ENCODE data around the gene SLC16A11. TPM values are rescaled to one million over a fixed set of nuclear protein-coding genes. Genes with fewer than 3 reads are reported as not detected.
"Not testable (repeated sequence)": the region's sequence is repeated elsewhere in the genome, so short reads cannot be mapped to it uniquely, and the experiment has no call there.

Gene SLC16A11
- total and polyA plus RNA-seq, 2 experiments from 2014 or later, result 0.93 to 2.4 TPM

GRCh38 chr17:7048968-7049367 is 5.1 kb upstream of the SLC16A11 start:
- Histone ChIP-seq H3K9me2 (replicated peaks; ENCODE audit: insufficient read depth) (no peaks in the 10 kb centered on the region), H3K27ac (no peak overlapping the region), H3K4me2 (no peak overlapping the region), H3K4me1 (ENCODE audit: insufficient read depth) (peaks cover 2% of the 10 kb centered on the region), H4K20me1 (ENCODE audit: insufficient read depth, poor library complexity, severe bottlenecking) (no peaks in the 10 kb centered on the region), H2AFZ (no peak overlapping the region), H3K36me3 (replicated peaks; ENCODE audit: insufficient read depth, low read depth) (no peaks in the 10 kb centered on the region), H3K4me3 (no peak overlapping the region), H3K79me2 (no peaks in the 10 kb centered on the region), H3K9me3 (ENCODE audit: low read depth) (no peaks in the 10 kb centered on the region), H3K27me3 (no peaks in the 10 kb centered on the region)
- WGBS (ENCODE audit: low lambda C conversion rate, missing lambda C conversion rate), result 62% methylated on average over 6 of the region's 6 CpGs
- no peak for DNase-seq (ENCODE audit: low spot score)
- TF ChIP-seq EZH2phosphoT487 (IDR thresholded peaks at IDR 0.05; ENCODE audit: low read depth, severe bottlenecking, unreplicated experiment), result no peak
- TF ChIP-seq CTCF (IDR thresholded peaks at IDR 0.05; ENCODE audit: poor library complexity), result no peak
- TF ChIP-seq EZH2 (IDR thresholded peaks at IDR 0.05; ENCODE audit: borderline replicate concordance), result no peak

DNA sequence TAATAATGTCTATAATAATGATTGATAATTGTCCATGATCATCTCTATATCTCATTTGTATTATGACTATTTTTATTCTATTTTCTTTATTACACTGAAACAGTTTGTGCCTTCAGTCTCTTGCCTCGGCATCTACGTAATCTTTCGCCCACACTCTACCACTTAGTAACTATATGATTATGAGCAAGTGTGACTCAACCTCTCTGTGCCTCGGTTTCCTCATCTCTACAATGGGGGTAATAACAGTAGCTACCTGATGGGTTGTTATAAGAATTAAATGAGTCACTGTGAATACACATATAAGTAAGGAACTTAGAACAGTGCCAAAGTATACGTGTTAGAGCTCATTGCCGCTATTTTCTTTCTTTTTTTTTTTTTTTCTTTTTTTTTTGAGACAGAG is 3.7 kb upstream of the SLC16A11 start:
- Histone ChIP-seq H3K36me3 (replicated peaks; ENCODE audit: insufficient read depth, low read depth) (no peaks in the 10 kb centered on the region), H3K9me3 (ENCODE audit: low read depth) (no peaks in the 10 kb centered on the region), H3K4me3 (no peak overlapping the region), H3K9me2 (replicated peaks; ENCODE audit: insufficient read depth) (no peaks in the 10 kb centered on the region), H3K4me1 (ENCODE audit: insufficient read depth) (peaks cover 16% of the 10 kb centered on the region), H3K27me3 (peaks cover 8% of the 10 kb centered on the region), H3K4me2 (peak overlapping the region; percentile 70), H3K27ac (peak overlapping the region; percentile 13), H4K20me1 (ENCODE audit: insufficient read depth, poor library complexity, severe bottlenecking) (no peaks in the 10 kb centered on the region), H3K79me2 (no peaks in the 10 kb centered on the region), H2AFZ (no peak overlapping the region)
- DNase-seq (ENCODE audit: low spot score), result no peak
- TF ChIP-seq CTCF (IDR thresholded peaks at IDR 0.05; ENCODE audit: poor library complexity), result no peak
- WGBS (ENCODE audit: low lambda C conversion rate, missing lambda C conversion rate), result 96% methylated on average over 6 of the region's 6 CpGs

- not testable (repeated sequence) for H3K36me3 ChIP-seq (replicated peaks; ENCODE audit: insufficient read depth, low read depth); H4K20me1 ChIP-seq (ENCODE audit: insufficient read depth, poor library complexity, severe bottlenecking); H3K79me2 ChIP-seq; H3K9me3 ChIP-seq (ENCODE audit: low read depth); H3K4me3 ChIP-seq; H3K9me2 ChIP-seq (replicated peaks; ENCODE audit: insufficient read depth)
- Histone ChIP-seq H3K4me2 (peak overlapping the region; percentile 70), H3K4me1 (ENCODE audit: insufficient read depth) (peaks cover 19% of the 10 kb centered on the region), H3K27ac (peak overlapping the region; percentile 73), H2AFZ (peak overlapping the region; percentile 42), H3K27me3 (peaks cover 13% of the 10 kb centered on the region)
- peak; percentile 42 for TF ChIP-seq EZH2phosphoT487 (IDR thresholded peaks at IDR 0.05; ENCODE audit: low read depth, severe bottlenecking, unreplicated experiment)
- peak; percentile 35 for TF ChIP-seq EZH2 (IDR thresholded peaks at IDR 0.05; ENCODE audit: borderline replicate concordance)
- 8% methylated on average over 26 of the region's 26 CpGs for WGBS (ENCODE audit: low lambda C conversion rate, missing lambda C conversion rate)
- peak; percentile 84 for DNase-seq (ENCODE audit: low spot score)
Measured at GRCh38 chr17:7046725-7047397, 3.0 kb upstream of the SLC16A11 start.

DNA sequence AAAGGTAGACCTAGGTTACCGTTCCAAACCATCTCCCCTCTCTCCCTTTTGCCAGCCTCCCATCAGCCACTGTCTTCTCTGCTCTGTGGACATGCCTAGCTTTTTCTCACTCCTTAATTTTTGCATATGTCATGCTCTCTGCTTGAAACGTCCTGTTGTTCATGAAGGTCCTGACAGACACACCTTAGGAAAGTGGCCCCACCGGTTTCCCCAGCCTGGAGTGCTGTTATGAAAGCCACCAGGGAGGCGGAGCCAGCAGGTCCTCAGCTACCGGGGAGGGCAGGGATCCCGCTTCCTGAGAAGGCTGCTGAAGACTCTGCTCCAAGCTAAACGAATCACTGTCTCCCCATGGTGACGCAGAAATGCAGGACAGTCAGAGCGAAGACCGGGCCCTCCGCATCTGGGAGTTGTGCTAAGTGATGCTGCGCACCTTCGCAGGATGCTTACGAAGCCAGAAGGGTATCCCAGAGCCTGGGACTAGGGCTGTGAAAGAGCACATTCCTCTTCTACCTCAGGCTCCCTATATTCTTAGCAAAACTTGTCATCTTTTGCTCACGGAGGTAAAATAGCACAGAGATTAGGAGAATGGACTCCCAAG is 2.3 kb upstream of the SLC16A11 start:
- Histone ChIP-seq H3K4me2 (peak overlapping the region; percentile 70), H3K4me1 (ENCODE audit: insufficient read depth) (peaks cover 19% of the 10 kb centered on the region), H3K36me3 (replicated peaks; ENCODE audit: insufficient read depth, low read depth) (no peaks in the 10 kb centered on the region), H3K27ac (peak overlapping the region; percentile 73), H3K27me3 (peaks cover 13% of the 10 kb centered on the region), H3K79me2 (no peaks in the 10 kb centered on the region), H3K9me3 (ENCODE audit: low read depth) (no peaks in the 10 kb centered on the region), H2AFZ (peak overlapping the region; percentile 42), H4K20me1 (ENCODE audit: insufficient read depth, poor library complexity, severe bottlenecking) (no peaks in the 10 kb centered on the region), H3K9me2 (replicated peaks; ENCODE audit: insufficient read depth) (no peaks in the 10 kb centered on the region), H3K4me3 (no peak overlapping the region)
- WGBS (ENCODE audit: low lambda C conversion rate, missing lambda C conversion rate), result 5% methylated on average over 15 of the region's 15 CpGs
- TF ChIP-seq CTCF (IDR thresholded peaks at IDR 0.05; ENCODE audit: poor library complexity), result no peak
- TF ChIP-seq EZH2phosphoT487 (IDR thresholded peaks at IDR 0.05; ENCODE audit: low read depth, severe bottlenecking, unreplicated experiment), result no peak
- no peak for TF ChIP-seq EZH2 (IDR thresholded peaks at IDR 0.05; ENCODE audit: borderline replicate concordance)
- peak; percentile 91 for DNase-seq (ENCODE audit: low spot score)

Data from hepatocyte (in vitro differentiated cells).